GM18507 (cell line): ENCODE data around the gene PAPLN.

Experiments used
- DNase-seq: peaks from one replicate; pipeline ENCODE4 v3.0.0; 2011; ENCODE audit warnings: low read depth; ENCODE audit not compliant: insufficient read length; ENCODE audit errors: extremely low spot score
- FAIRE-seq: peaks from 2 replicates; lab custom pipeline; 2011; peaks lifted over from hg19 to GRCh38; lab: Jason Lieb, UNC

PAPLN gene

DNA sequence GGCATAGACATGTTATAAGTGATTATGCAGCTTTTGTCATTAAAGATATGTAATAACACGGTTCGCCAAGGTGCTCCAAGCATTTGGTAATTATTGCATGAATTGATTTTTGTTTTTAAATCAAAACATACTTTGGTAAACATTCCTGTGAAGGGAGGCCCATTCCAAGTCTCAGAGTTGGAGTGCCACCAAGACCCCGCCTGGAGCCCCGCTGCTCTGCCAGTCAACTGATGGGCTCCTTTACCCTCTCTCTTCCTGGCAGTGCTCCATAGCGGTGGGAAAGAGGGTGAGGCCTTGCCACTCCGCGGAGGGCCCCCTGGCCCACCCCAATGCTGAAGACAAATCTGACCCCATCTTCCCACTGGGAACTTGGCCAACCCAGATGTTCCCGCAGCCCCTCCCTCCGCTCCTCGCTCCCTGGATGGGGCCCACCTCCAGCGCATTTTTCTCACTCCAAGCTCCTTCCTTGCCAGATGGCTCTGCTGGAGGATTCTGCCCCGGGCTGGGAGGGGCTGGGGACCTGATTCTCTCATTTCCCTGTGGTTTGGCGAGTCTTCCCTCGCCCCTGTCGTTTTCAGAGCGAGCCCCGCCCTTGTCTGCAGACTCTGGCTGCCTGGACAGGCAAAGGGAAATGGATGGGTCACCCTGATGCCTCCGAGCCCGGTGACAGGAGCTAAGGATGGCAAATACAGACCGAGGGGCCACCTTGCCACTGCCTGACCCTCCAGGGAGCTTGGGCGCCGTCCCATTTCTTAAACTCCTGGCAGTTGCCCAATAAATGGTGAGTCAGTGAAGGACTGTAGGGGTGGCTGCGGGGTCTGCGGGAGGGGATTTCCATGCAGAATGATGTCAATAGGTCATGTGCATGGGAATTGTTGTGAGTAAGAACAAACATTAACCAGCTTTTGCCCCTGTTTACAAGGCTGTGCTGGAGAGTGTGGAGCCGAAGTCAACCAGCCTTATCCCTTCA, 9.2 kb upstream of the PAPLN start:
- FAIRE-seq = no peak

GRCh38 chr14:73230051-73230450, 7.3 kb upstream of the PAPLN start:
- DNase-seq = no peak
- FAIRE-seq = no peak

More for the DNA sequence above, 9.2 kb upstream of the PAPLN start:
- DNase-seq = no peak

DNA sequence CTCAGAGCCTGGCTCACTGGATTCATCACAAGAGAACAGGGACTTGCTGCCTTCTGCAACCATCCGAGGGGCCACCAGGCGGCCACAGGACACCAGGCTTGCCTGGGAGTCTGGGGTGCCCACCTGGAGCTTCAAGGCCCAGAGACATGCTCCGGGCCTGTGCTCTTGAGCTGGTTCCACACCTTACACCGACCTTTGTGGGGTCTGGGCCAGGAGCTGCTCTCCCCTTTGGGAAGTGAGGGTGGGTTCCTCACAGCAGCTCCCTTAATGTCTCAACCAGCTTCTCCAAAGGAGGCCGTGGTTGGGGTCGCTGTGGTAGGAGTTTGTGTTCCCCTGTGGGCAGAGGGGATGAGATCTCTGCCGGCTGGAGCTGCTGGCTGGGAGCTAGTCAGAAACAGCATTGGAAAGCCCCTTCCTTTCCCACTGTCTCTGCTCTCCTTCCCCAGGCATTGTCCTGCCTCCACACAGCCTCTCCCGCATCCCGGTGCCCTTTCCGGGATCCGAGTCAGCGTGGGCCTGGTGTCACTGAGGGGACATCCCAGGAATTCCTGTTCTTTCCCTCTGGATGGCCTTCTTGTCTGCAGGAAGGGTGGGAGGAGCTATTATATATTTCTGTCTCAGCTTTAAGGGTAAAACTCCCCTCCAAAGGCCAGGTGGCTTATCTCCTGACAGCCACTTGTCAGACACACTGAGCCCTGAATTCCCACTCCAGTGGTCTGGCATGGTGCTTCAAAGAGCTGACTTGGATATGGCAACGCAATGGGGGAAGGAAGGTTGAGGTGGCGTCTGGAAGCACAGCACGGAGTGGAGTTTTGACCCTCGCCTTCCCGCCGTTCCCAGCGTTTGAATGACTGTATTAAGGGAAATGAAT, 5.1 kb upstream of the PAPLN start:
- DNase-seq = peak; percentile 45
- FAIRE-seq = peak; percentile 66

DNA sequence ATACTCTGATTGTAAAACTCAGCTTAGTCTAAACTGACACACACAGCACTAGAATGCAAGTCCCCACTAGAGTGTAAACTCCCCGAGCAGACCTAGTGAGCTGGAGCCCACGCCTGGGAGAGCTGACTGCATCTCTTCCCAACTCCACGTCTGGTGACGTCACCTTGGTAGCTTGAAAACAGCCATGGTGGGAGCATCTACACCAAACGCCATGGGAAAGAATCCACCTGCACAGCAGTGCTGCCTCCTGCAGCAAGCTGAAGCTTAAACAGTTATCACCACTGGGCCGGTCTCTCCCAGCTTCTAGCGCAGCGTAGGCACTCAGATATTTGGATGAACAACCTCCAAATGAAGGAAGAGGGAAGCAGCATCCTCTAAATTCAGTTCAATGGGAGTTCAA, 4.3 kb upstream of the PAPLN start:
- FAIRE-seq (no peak), DNase-seq (no peak)

DNA sequence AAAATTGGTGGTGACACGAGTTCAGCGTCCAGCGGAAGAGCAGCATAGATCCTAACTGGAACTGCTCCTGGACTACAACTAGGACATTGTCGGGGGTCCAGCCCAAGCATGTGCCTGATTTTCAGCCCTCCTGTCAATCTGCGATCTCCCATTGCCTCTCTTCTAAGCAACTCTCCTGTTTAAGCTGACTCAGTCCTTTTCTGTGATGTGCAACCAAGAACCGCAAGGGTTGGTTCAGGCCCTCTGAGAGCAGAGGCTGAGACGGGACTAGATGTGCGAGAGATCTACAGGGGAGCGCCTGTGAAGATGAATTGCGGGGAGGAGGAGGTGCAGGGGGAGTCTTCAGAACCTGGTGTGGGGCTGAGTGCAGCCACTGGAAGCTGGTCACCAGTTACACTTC, 3.7 kb upstream of the PAPLN start:
- no peak for FAIRE-seq
- DNase-seq = no peak

GRCh38 chr14:73234029-73234428, 3.3 kb upstream of the PAPLN start:
- DNase-seq (no peak), FAIRE-seq (no peak)

GRCh38 chr14:73234586-73235394, 2.5 kb upstream of the PAPLN start:
- FAIRE-seq = no peak
- no peak for DNase-seq

- FAIRE-seq (no peak), DNase-seq (no peak)
Measured at GRCh38 chr14:73235531-73236155, 1.7 kb upstream of the PAPLN start.

DNA sequence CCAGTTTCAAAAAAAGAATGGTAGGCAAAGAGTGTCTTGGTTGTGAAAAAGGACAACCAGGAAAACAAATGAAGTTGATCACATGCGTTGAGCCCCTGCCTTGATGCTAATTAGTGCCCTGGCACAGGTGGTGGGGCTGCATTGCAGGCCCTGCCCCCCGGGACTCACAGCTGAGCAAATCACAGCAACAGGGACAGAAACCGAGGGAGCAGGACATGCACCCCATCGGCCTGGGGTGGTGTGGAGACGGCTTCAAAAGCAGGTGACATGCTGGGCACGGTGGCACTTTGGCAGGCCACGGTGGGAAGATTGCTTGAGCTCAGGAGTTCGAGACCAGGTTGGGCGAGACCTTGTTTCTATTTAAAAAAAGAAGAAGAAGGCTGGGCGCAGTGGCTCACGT, 1.1 kb upstream of the PAPLN start:
- DNase-seq (no peak), FAIRE-seq (no peak)

- FAIRE-seq (no peak), DNase-seq (no peak)
Measured at GRCh38 chr14:73236752-73237218, 521 bp upstream of the PAPLN start.

DNA sequence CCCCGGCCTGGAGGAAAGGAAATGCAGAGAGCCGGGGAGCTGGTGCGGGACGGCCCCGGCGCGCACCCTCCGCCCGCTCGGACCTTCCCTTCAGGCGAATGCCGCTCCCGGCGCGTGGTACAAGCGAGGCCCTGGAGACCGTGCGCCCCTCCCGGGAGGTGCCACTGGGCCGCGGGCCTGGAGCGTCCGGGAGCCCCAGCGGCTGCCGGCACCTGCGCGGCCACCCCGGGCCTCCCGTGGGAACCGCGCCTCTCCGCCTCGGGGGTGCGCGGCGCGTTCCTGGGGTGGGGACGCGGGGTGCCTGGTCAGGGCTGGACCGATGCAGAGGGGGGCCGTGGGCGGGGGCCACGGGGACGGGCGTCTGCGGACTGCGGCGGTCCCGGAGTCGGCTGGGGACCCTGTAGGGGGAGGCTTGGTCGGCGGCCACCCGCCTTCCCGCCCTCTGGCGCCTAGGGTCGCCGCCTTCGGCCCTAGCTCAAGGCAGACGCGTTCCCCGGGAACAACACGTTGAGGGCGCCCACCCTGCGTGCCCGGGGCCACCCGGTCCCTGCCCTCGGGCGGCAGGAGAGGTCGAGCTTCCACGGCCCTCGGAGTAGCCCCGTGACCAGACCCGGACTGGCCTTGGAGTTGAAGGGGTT, 599 bp downstream of the PAPLN start:
- no peak for DNase-seq
- no peak for FAIRE-seq

DNA sequence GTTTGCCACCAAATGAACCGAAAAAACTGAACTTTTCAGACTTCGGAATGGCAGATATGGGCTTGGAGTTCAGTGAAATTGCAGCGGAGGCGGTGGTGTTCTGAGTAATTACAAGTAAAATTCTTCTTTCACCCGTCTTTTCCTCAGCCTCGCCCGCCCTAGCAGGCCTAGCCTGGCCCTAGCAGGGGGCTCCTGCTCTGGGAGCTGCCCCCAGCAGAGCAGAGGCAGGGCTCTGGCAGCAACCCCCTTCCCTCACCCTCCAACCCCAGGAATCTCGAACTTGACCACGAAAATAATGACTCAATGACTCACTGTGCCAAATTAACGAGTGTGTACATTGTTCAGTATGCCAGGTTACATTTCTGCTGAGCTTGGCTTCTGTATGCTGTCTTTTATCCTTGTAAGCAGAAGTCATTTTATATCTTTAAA, 1.1 kb downstream of the PAPLN start:
- FAIRE-seq (no peak), DNase-seq (no peak)

- FAIRE-seq = no peak
Measured at GRCh38 chr14:73238941-73239340, 1.6 kb downstream of the PAPLN start.

DNA sequence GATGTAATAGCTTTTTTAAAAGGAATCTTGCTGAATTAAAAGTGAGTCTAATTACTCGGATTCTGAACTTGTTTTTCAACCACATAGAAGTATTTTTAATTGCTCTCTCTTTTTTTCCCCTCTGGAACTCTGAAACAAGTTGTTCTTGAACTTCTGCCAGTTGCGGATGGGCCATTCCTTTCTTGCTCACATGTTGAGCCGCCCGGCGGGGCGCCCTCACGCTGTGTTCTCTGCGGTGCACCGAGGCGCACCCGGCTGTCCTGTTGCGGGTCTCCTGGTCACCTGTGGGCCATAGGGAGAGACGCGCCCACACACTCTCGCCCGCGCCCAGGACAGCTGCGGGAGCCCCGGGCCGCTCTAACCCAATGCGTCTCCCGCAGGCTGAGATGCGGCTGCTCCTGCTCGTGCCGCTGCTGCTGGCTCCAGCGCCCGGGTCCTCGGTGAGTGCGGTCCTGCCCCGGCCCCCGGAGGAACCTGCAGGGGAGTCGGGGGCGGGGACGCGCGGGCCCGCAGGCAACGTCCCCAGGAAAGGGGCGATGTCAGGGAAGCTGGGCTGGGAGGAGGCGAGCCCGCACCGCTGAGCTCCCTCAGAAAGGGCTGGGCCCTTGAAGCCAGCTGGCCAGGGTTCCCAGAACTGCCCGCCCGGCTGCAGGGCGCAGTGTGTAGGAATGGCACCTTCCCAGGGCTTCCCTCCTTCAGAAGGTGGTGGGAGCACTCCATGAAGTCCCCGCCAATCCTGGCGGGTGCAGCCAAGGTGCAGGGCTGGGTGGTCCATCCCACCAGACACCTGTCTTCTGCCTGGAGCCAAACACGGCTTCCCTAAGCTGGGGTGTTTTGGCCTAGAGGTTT, 2.3 kb downstream of the PAPLN start:
- no peak for DNase-seq

More at GRCh38 chr14:73238941-73239340, 1.6 kb downstream of the PAPLN start:
- DNase-seq = no peak

DNA sequence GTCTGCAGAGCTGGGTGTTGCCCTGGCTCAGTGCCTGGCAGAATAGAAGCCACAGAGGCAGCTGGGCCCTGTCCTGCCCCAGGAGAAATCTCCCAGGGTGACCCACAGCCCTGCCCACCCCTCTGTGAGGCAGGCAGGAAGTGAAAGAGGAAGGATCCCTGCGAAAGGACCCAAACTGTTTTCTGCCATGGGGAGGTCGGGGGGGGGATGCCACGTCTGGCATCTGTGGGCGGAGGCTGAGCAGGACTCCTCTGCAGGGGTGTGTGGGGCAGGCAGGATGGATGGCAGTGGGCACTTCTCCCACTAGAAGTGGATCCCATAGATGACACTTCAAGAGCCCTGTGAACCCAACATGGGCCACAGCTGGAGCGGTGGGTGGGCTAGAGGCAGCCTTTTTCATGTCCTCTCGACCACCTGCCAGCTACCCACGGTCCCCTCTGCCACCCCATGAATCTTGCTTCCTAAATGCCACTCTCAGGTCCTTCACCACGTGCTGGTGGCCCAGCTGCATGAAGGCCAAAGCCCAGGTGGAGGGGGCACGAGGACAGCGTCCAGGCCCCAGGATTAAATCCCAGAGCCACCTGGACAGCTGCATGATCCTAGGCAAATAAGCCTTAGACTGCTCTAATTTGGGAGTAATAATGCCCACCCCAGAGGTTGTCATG, 3.6 kb downstream of the PAPLN start:
- DNase-seq (no peak), FAIRE-seq (no peak)

More for the DNA sequence above, 2.3 kb downstream of the PAPLN start:
- no peak for FAIRE-seq

- no peak for FAIRE-seq
Measured at GRCh38 chr14:73241481-73242165, 4.3 kb downstream of the PAPLN start.

More at GRCh38 chr14:73241481-73242165, 4.3 kb downstream of the PAPLN start:
- no peak for DNase-seq
